Cerebellar nuclear complex (tissue), 1 donor: ENCODE measurements around the gene PROCR.
"Not testable (repeated sequence)": the region's sequence is repeated elsewhere in the genome, so short reads cannot be mapped to it uniquely, and the experiment has no call there.

ENCODE experiments used
- DNase-seq, 2 experiments: peaks; one replicate each; lab custom pipeline; 2025; lab: John Stamatoyannopoulos, UW

Gene PROCR

DNA sequence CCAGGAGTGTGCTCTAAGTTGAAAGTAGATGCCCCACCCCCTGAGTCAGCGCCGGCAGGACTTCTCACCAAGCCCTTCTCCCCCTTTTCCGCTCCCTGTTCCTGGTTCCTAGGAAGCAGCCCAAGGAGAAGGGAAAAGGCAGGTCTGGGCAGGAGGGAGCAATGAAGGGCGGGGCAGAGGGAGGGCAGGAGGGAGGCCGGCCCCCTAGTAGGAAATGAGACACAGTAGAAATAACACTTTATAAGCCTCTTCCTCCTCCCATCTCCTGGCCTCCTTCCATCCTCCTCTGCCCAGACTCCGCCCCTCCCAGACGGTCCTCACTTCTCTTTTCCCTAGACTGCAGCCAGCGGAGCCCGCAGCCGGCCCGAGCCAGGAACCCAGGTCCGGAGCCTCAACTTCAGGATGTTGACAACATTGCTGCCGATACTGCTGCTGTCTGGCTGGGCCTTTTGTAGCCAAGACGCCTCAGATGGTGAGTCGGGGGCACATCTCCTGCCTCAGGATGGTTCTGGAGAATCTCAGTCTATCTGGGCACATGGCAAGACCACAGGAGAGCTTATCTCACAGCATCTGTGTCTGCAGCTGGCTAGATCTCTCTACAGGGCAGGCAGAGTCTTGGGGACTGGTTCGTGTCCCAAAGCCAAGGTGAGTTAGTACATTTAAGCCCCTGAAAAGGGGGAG is at the start of gene PROCR:
PROCR (plus strand) TSS at position 320 of the 681 bp plus-strand sequence; CDS start at position 403, 83 bp downstream.
- DNase-seq = no peak

DNA sequence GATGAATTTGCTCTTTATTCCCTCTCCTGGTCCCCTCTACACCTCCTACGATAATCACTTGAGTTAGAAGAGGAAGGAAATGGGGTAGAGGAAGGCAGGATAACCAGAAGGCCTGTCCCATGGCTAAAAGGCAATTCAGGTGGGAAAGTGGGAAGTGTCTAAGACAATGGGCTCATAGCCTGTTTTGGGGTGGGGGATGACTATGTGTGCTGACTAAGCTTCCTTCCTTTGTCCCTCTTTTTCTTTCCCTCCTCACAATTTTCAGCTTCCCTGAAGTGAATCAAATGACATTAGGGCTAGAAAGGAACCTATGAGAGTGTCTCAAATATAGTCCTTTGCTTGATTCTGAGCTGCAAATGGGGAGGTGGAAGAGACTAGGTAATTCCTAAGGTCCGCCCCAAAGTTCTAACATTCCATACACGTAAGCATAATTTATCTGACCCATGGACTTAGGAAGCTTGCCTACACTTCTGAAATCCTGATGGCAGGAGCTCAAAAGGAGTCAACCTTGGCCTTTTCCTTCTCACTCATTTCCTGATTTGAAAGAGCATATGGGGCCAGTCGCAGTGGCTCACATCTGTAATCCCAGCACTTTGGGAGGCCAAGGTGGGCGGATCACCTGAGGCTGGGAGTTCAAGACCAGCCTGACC is 49.0 kb upstream of the PROCR start:
- DNase-seq = no peak

DNA sequence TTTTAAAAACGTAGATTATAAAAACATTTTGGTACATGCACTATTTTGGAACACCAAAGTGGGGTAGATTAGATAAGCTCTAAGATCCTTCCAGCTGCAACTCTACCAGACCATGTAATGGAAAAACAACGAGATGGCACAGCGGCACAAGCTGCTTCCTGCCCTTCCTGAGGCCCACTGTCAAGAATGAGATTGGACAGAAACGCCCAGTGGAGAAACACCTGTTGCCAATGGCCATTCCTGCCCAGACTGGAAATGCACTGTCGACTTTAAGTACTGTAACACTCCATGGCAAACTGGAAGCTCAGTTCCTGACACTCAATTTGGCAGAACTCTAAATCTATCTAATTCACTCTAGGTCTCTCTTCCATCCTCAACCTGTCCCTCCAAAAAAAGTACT is 46.1 kb upstream of the PROCR start:
- no peak for DNase-seq

DNA sequence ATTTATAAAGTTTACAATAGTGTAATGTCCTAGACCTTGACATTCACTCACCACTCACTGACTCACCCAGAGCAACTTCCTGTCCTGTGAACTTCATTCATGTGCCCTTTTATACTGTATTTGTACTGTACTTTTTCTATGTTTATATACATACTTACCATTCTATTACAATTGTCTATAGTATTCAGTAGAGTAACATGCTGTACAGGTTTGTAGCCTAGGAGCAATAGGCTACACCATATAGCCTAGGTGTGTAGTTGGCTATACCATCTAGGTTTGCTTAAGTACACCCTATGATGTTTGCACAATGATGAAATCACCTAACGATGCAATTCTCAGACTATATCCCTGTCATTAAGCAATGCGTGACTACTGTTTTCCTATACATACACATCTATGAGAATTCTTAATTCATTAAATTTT is 42.2 kb upstream of the PROCR start:
- DNase-seq = no peak

DNA sequence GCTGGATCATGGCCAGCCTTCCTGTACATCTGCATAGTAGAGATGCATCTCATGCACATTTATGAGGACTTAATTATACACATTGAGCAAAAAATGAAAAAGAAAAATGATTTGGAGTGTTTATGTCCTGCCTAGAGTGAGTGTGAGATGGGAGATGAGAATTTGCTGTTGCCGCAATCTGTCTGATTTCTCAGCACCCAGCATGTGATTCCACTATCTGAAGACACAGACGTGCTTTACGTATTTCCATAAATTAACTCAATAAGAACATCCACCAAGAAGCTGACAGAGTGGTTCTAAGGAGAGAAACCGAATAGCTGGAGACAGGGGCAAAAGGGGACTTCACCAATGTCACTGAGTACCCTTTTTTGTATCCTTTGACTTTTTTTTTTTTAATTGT is 39.9 kb upstream of the PROCR start:
- DNase-seq = no peak

DNA sequence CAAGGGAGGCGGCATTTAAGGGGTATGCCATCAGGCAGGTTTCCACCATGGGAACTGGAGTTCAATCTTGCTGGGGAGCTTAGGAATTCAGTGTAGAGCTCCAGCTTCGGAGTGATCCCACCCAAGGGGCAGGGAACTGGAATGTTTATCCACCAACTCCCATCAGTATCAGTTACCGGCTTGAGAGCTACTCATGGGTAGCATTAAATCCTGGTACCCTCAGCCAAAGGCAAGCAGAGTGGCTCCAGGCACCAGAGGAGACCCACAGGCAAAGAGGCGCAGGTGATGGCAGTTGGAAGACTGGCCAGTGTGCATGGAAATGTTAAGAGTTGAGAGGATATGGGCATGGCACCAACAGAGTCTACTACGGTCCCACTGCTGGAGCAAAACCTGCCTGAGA is 38.8 kb upstream of the PROCR start:
- DNase-seq = no peak

DNA sequence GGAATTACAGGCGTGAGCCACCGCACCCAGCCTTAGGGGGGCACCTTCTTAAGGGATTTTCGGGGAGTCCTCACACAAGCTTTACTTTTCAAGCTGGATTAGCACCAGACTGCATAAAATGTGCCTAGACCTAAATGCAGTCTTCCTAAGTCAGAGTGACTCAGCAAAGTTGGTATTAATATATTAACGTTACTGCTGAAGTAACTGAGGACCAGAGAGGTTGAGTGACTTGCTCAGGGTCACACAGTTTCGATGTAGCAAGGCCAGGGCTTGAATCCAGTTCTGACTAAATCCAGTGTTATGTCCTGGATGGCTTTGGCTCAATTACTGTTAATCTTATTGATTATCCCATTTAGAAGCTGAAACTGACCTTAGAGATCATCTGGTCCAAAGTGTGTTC is 38.1 kb upstream of the PROCR start:
- DNase-seq = no peak

DNA sequence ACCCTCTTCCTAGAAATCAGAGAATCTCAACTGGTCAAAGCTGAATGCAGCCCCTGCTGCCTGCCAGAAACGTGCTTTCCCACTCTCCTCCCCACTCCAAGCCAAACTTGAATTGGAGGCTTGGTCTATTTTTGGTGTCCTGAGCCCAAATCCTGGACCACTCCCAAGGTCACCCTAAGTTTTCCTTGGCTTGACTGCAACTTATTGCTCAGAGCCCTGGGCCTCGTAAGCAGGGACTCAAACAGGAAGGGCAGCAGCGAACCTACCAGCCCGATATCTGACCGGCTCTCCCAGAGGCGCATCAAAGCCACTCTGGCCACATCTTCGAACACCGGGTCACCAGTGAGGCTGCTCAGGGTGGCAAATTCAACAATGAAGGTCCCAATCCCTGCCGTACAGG is 37.4 kb upstream of the PROCR start:
- DNase-seq = no peak

DNA sequence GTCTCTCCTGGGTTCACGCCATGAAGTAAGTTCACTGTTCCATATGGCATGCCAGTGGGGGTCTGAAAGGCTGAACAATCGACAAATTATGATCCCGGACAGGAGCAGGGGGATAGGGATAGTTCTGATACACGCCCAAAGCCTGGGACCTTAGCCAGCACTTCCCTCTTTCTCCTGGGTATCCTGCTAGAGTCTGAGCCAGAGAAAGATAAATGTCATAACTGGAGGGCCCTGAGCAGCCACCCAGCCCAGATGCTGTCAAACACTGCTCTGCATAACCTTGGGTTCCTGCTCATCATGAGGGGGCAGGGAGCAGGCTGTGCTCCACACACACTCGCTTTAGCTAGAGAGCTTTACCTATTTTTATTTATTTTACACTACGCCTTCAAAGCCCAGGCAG is 37.0 kb upstream of the PROCR start:
- no peak for DNase-seq

DNA sequence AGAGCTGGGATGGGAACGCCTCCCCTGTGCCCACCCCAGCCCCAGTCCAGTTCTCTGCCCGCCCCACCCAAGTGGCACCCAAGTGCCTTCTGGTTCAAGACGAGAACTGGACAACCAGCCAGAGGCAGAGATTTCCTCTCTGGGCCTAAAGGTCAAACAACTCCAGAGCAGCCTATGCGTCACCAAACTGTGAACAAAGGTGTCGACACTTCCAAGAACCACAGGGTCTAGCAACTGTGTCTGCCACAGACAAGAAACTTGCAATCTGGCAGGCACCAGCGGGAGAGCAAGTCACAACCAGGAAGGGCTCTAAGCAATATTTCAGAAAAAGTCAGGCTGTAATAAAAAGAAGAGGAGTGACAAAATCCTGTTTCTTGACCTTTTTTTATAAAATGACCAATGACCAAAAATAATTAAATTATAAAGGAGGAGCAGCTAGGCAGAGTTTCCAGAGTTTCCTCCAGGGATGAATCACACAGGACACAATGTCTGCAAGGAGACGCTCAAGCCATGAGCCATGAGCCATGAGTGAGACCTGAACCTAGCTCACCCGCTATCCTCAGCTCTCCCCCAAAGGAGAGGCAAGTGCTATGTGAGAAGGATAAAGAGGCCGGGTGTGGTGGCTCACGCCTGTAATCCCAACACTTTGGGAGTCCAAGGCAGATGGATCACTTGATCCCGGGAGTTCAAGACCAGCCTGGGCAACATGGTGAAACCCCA is 35.8 kb upstream of the PROCR start:
- no peak for DNase-seq

DNA sequence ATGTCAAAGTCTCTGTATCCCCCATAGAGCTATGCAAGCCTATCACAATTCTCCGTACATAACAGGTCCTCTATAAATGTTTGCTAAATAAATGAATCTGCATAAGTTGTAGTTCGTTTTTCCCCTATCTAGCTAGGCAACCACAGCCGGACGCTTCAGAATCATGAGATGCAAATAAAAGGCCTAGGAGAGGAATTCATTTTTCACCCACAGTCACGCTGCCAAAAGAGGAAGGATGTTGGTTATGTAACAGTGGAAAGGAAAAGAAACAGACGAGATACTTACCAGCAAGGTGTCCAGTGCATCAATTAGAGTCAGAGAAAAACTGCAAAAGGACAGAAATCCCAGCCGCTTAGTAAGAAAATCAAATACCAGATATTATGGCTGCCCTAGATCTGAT is 27.2 kb upstream of the PROCR start:
- peak in 1 of 2 experiments; percentile 83 for DNase-seq

DNA sequence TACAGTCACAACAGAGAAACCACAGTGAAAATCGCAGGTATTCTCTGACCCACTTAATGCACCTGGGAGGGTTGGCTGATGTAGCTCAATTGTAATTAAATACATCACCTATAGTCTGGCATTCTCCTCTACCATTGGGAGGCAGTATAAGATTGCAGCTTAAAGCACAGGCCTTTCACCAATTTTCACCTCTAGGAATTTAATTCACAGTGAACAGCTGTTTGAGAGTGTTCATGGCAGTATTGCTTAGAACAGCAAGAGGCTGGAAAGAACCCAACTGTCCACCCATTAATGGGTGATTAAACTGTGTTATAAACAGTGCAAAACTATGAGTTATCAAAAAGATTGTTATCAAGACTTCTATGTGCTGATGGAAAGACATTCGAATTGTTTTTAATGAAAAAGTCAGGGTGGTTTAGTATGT is 26.7 kb upstream of the PROCR start:
- DNase-seq = peak; percentile 32 to 83

DNA sequence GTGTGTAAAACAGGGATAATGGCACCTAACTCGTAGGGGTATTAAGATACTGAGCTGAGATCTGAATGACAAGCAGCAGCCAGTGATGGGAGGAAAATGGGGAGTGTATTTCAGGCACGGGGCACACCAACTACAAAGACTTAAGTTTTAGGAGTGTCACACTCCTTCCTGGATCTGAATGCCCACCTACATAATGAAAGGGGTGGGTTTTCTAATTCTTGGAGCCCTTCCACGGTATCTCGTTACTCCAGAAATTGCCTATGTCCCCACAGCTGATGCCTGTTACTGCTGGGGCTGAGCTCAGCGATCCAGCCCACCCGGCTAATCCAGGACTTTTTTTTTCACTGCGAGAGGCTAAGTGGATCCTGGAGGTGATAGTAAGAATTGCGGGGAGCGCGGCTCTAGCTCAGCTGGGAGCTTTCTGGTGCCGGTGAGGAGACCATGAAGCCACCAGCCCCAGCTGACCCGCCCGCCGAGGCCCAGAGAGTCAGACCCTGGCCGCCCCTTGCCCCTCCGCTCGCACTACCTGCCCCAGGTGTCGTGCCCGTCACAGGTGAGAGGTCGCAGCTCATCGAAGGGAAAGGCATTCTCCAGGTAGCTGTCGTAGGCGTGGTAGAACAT is 25.5 kb upstream of the PROCR start:
- DNase-seq = no peak

DNA sequence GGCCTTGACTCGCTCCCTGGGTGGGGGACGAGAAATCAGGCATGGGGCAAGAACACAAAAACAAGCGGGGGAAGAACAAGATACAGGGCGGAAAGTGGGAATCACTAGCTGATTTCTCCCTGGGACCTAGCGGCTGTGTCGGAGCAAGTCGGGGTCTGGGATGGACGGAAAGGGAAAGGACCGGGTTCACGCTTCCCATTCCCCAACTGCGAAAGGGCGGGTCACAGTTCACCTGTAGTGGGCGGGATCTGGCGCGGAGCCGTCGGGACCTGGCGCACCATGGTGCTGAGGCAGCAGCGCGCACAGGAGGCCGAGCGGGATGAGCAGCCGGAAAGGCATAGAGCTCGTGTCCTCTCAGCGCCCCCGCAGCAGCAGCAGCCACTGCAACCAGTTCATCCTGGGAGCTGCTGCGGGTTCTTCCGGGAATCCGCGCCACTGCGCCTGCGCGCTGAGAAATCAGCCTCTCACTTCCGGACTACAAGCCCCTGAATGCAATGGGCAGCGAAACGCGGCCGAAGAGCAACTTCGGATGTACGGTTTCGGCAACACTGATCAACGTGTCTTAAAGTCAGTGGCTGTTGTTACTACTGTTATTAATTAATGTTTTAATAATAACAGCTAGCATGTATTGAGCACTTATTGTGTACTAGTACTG is 24.8 kb upstream of the PROCR start, which contains the start of gene EDEM2:
EDEM2 (minus strand) TSS at position 417 of the 655 bp plus-strand sequence; CDS start at position 339, 78 bp downstream.
- DNase-seq = peak in 1 of 2 experiments; percentile 75

DNA sequence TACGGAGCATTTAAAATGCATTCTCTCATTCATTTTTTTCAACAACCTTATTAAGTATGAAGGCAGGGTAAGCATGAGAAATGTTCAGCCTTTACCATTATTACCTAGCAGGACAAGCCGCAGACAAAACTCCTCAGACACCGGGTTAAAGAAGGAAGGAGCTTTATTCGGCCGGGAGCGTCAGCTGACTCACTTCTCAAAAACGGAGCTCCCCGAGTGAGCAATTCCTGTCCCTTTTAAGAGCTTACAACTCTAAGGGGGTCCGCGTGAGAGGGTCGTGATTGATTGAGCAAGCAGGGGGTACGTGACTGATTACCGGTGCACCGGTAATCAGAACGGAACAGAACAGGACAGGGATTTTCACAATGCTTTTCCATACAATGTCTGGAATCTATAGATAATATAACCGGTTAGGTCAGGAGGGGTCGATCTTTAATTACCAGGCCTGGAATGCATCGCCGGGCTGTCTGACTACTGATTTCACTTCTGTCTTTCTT is 24.2 kb upstream of the PROCR start:
- DNase-seq = not testable (repeated sequence)

DNA sequence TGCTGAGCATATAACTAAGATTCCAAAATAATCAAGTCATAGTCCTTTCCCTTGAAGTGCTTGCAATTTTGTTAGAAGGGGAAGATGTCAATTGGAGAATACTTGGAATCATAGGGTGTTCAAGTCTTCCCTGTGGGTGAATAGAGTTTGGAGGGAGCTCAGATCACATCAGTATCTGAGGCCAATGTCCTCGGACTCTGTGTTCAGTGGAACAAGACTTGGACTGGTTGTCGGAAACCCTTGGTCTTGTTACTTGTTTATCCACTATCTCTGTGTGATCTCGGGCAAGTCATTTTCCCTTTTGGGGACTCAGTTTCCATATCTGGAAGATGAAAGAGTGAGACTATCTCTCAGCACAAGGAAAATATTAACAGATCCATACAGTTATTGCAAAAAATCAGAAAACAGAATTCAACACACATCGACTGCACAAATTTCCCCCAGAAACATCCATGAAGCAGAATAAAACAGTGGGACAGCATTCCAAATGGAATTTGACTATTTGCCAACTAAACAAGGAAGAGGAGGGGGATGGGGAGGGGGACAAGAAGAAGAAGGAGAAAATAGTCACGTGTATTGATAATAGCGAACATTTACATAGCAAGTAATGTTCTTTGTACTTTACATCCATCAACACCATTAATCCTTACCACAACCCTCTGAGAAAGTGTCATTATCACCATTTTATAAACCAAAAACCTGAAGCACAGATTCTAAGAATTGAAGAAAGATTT is 20.9 kb upstream of the PROCR start:
- DNase-seq = no peak

DNA sequence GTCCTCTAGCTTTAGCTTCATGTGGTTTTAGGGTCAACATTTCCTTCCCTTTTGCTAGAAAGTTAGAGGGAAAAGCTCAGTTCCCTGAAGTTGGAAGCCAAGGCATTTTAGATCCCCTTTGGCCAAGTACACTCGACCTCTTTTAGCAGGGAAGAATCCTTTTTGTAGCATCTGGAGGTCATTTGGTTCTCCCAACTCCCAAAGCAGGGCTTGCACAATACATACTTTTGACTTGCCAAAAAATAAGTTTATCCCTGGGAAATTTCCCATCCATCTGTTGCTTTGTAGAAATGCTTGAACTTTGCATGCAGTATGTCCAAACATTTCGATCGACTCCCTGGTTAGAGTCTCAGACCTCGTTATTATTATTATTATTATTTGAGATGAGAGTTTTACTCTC is 20.1 kb upstream of the PROCR start:
- no peak for DNase-seq

DNA sequence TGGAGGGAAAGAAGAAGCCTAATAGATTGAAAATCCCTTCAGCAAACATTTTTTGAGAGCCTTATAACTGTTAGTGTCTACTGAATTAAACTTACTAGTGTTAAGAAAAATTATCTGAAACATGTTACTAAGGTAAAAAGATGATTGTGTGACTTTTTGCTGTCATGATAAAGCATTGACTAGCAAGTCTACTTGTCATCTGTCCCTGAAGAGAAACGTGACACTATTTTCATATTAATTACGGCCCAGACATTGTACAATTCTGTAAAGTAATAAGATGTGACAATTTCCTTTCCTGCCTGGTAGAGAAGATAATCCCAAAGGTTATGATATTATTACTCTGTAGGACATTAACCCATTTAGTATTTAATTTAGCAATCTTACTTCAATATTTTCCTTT is 15.9 kb upstream of the PROCR start:
- DNase-seq = no peak

DNA sequence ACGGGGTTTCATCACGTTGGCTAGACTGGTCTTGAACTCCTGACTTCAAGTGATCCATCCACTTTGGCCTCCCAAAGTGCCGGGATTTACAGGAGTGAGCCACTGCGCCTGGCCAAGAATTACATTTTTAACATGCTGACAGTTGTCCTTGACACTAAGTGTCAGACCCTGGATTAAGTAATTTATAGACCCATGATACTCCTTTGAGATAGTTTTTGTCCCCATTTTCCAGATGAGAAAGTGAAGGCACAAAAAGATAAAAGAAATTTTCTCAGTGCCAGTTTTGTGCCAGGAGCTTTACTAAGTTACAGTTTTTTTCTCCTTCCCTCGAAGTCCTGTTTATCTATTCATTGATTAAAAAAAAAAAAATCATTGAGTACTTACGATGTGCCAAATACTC is 14.9 kb upstream of the PROCR start:
- no peak for DNase-seq

DNA sequence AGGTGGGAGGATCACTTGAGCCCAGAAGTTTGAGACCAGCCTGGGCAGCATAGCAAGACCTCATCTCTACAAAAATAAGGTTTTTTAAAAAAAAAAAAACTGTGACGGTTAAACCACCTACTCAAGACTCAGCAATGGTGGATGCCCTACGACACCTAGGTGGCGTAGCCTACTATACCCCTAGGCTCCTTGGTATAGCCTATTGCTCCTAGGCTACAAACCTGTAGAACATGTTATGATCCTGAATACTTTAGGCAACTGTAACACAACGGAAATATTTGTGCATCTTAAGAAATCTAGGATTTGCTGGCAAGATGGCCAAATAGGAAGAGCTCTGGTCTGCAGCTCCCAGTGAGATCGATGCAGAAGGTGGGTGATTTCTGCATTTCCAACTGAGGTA is 11.5 kb upstream of the PROCR start:
- DNase-seq = not testable (repeated sequence)

DNA sequence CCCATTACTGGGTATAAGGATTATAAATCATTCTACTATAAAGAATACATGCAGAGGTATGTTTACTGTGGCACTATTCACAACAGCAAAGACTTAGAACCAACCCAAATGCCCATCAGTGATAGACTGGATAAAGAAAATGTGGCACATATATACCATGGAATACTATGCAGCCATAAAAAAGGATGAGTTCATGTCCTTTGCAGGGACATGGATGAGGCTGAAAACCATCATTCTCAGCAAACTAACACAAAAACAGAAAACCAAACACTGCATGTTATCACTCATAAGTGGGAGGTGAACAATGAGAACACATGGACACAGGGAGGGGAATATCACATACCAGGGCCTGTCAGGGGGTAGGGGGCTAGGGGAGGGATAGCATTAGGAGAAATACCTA is 7.3 kb upstream of the PROCR start:
- DNase-seq = not testable (repeated sequence)
